ENCODE data around the gene CTNNBIP1. TPM values are rescaled to one million over a fixed set of nuclear protein-coding genes. Genes with fewer than 3 reads are reported as not detected.

The CTNNBIP1 gene
- polyA plus RNA-seq, 1 donor from 2014 or later: 69.3 TPM

DNA sequence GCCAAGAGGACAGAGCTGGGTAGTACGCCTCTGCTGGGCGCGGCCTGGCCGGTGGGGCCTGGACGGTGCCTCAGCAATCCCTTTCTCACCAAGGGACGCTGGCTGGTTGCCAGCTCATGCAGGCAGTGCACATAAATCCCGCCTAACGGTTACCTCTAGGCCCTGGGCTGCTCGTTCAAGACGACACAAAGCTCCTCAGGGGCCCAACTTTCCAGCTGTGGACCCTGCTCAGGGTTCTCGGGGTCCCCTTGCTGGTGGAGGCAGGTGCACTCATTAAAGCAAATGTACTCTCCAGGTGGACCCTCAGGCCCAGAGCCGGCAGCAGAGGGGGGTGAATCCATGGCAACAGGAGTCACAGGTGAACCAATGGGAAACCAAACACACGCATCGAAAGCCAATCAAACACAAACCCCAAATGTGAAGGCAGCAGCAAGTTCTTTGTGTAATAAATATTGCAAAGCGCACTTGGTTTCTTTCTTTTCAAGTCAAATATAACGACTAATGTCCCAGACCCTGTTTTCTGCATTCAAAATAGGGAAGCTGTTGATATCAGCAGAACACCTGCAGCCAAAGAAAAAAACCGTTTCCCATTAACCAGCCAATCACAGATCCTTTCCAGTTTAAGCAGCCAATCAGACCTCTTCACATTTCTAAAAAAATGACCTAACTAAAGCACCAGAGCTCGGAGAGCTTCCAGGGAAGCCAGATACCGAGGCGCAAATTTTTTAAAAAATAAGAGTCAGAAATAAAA is 60.2 kb downstream of the CTNNBIP1 start:
- Histone ChIP-seq H4K20me1 (ENCODE audit: insufficient read depth) (no peaks in the 10 kb centered on the region), H3K9me3 (ENCODE audit: low read length) (no peaks in the 10 kb centered on the region), H3F3A (ENCODE audit: insufficient read depth, low read length, poor library complexity, severe bottlenecking) (no peaks in the 10 kb centered on the region), H3K9ac (ENCODE audit: low read length) (no peak overlapping the region), H3K79me2 (replicated peaks; ENCODE audit: insufficient read depth, low read length) (no peaks in the 10 kb centered on the region), H3K36me3 (ENCODE audit: insufficient read depth, low read length) (no peaks in the 10 kb centered on the region), H3K27ac (ENCODE audit: low read length) (no peak overlapping the region), H3K27me3 (ENCODE audit: insufficient read depth, low read depth, low read length) (no peaks in the 10 kb centered on the region), H3K4me3 (ENCODE audit: low read length) (no peak overlapping the region), H3K9me2 (ENCODE audit: insufficient read depth, low read length) (no peaks in the 10 kb centered on the region), H3K4me2 (ENCODE audit: low read length) (no peak overlapping the region), H2AFZ (ENCODE audit: low read depth, low read length) (no peak overlapping the region)
- TF ChIP-seq EP300 (conservative IDR thresholded peaks at IDR 0.05; ENCODE audit: poor library complexity, severe bottlenecking): no peak
- TF ChIP-seq, protein P1, sequence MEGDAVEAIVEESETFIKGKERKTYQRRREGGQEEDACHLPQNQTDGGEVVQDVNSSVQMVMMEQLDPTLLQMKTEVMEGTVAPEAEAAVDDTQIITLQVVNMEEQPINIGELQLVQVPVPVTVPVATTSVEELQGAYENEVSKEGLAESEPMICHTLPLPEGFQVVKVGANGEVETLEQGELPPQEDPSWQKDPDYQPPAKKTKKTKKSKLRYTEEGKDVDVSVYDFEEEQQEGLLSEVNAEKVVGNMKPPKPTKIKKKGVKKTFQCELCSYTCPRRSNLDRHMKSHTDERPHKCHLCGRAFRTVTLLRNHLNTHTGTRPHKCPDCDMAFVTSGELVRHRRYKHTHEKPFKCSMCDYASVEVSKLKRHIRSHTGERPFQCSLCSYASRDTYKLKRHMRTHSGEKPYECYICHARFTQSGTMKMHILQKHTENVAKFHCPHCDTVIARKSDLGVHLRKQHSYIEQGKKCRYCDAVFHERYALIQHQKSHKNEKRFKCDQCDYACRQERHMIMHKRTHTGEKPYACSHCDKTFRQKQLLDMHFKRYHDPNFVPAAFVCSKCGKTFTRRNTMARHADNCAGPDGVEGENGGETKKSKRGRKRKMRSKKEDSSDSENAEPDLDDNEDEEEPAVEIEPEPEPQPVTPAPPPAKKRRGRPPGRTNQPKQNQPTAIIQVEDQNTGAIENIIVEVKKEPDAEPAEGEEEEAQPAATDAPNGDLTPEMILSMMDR (IDR thresholded peaks at IDR 0.05; ENCODE audit: poor library complexity, severe bottlenecking): no peak
- TF ChIP-seq EZH2 (IDR thresholded peaks at IDR 0.05; ENCODE audit: borderline replicate concordance, insufficient read depth, low read length, poor library complexity, severe bottlenecking): no peak
- no peak for TF ChIP-seq MXI1 (conservative IDR thresholded peaks at IDR 0.05; ENCODE audit: poor library complexity, severe bottlenecking)
- TF ChIP-seq, protein P2, sequence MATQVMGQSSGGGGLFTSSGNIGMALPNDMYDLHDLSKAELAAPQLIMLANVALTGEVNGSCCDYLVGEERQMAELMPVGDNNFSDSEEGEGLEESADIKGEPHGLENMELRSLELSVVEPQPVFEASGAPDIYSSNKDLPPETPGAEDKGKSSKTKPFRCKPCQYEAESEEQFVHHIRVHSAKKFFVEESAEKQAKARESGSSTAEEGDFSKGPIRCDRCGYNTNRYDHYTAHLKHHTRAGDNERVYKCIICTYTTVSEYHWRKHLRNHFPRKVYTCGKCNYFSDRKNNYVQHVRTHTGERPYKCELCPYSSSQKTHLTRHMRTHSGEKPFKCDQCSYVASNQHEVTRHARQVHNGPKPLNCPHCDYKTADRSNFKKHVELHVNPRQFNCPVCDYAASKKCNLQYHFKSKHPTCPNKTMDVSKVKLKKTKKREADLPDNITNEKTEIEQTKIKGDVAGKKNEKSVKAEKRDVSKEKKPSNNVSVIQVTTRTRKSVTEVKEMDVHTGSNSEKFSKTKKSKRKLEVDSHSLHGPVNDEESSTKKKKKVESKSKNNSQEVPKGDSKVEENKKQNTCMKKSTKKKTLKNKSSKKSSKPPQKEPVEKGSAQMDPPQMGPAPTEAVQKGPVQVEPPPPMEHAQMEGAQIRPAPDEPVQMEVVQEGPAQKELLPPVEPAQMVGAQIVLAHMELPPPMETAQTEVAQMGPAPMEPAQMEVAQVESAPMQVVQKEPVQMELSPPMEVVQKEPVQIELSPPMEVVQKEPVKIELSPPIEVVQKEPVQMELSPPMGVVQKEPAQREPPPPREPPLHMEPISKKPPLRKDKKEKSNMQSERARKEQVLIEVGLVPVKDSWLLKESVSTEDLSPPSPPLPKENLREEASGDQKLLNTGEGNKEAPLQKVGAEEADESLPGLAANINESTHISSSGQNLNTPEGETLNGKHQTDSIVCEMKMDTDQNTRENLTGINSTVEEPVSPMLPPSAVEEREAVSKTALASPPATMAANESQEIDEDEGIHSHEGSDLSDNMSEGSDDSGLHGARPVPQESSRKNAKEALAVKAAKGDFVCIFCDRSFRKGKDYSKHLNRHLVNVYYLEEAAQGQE (IDR thresholded peaks at IDR 0.05; ENCODE audit: borderline replicate concordance): no peak
- TF ChIP-seq TAF1 (IDR thresholded peaks at IDR 0.05; ENCODE audit: low read depth): no peak
- TF ChIP-seq POLR2AphosphoS5 (IDR thresholded peaks at IDR 0.05): no peak
- no peak for TF ChIP-seq RAD21 (conservative IDR thresholded peaks at IDR 0.05)
- TF ChIP-seq SMC3 (conservative IDR thresholded peaks at IDR 0.05; ENCODE audit: poor library complexity): no peak

DNA sequence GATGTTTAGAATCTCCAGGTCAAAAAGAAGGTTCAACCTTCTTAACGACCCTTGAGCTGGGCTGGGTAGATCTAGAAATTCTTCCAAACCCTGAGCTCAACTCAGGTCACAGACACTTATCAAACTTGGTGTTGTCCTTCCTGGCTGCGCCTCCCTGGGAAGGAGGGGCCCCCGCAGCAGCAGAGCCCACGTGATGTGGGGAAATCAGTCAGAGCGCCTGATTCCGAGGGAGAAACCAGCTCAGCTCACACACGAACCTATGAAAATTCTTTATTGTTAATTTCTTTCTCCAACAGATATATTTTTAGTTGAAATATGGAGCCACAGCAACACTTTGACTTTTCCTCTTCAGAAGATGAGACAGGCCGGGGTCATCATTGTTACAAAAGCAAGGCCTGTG is 62.0 kb downstream of the CTNNBIP1 start:
- Histone ChIP-seq H3K9ac (ENCODE audit: low read length) (no peak overlapping the region), H2AFZ (ENCODE audit: low read depth, low read length) (no peak overlapping the region), H3K36me3 (ENCODE audit: insufficient read depth, low read length) (no peaks in the 10 kb centered on the region), H3K79me2 (replicated peaks; ENCODE audit: insufficient read depth, low read length) (no peaks in the 10 kb centered on the region), H3K27me3 (ENCODE audit: insufficient read depth, low read depth, low read length) (no peaks in the 10 kb centered on the region), H4K20me1 (ENCODE audit: insufficient read depth) (no peaks in the 10 kb centered on the region), H3F3A (ENCODE audit: insufficient read depth, low read length, poor library complexity, severe bottlenecking) (no peaks in the 10 kb centered on the region), H3K4me3 (ENCODE audit: low read length) (no peak overlapping the region), H3K4me2 (ENCODE audit: low read length) (no peak overlapping the region), H3K27ac (ENCODE audit: low read length) (no peak overlapping the region), H3K9me3 (ENCODE audit: low read length) (no peaks in the 10 kb centered on the region), H3K9me2 (ENCODE audit: insufficient read depth, low read length) (no peaks in the 10 kb centered on the region)
- no peak for TF ChIP-seq EZH2 (IDR thresholded peaks at IDR 0.05; ENCODE audit: borderline replicate concordance, insufficient read depth, low read length, poor library complexity, severe bottlenecking)
- no peak for TF ChIP-seq RAD21 (conservative IDR thresholded peaks at IDR 0.05)
- no peak for TF ChIP-seq MXI1 (conservative IDR thresholded peaks at IDR 0.05; ENCODE audit: poor library complexity, severe bottlenecking)
- TF ChIP-seq EP300 (conservative IDR thresholded peaks at IDR 0.05; ENCODE audit: poor library complexity, severe bottlenecking): no peak
